Spleen (tissue), 11 donors: ENCODE measurements around the gene PITPNM2. TPM values are rescaled to one million over a fixed set of nuclear protein-coding genes. Genes with fewer than 3 reads are reported as not detected.

Experiments used
- DNase-seq: peaks from one replicate; pipeline ENCODE4 v3.0.0-alpha.2; 2020
- H3K27ac ChIP-seq, 8 donors: fragments of 200-600 bp; sonication (generic) in 7 of 8; 1 replicate in 4 of 8; 2 replicates in 4 of 8; pipeline versions ENCODE4 v1.5.0 to v1.8.0; 2016 to 2021; ENCODE audit warnings: inconsistent platforms in 4 of 8, mild to moderate bottlenecking in 4 of 8, moderate library complexity in 1 of 8
- H3K27me3 ChIP-seq, 7 donors: fragments of 200-600 bp; sonication (generic) in 6 of 7; replicated peaks in 1 of 7; 1 replicate in 4 of 7; 2 replicates in 3 of 7; pipeline versions ENCODE4 v1.5.0 to v1.8.0; 2016 to 2021; ENCODE audit warnings: inconsistent platforms in 3 of 7, mild to moderate bottlenecking in 1 of 7
- H3K36me3 ChIP-seq, 6 donors: fragments of 200-600 bp; sonication (generic) in 5 of 6; 1 replicate in 4 of 6; 2 replicates in 2 of 6; pipeline versions ENCODE4 v1.5.0 to v1.8.0; 2016 to 2021; ENCODE audit warnings: inconsistent platforms in 2 of 6
- H3K4me1 ChIP-seq, 6 donors: fragments of 200-600 bp; sonication (generic) in 5 of 6; 1 replicate in 3 of 6; 2 replicates in 3 of 6; pipeline versions ENCODE4 v1.5.0 to v1.8.0; 2016 to 2021; ENCODE audit warnings: inconsistent platforms in 3 of 6
- H3K4me3 ChIP-seq, 8 donors: fragments of 200-600 bp; sonication (generic) in 7 of 8; 1 replicate in 4 of 8; 2 replicates in 4 of 8; pipeline versions ENCODE4 v1.5.0 to v1.8.0; 2016 to 2021; ENCODE audit warnings: inconsistent platforms in 4 of 8, mild to moderate bottlenecking in 4 of 8, moderate library complexity in 2 of 8
- H3K9me3 ChIP-seq, 8 donors: fragments of 200-600 bp; sonication (generic) in 7 of 8; 1 replicate in 4 of 8; 2 replicates in 4 of 8; pipeline versions ENCODE4 v1.5.0 to v1.8.0; 2016 to 2021; ENCODE audit warnings: inconsistent platforms in 4 of 8
- CTCF ChIP-seq, 11 experiments: fragments of 200-600 bp in 7 of 11; fragments of 450-650 bp in 4 of 11; sonication (generic) in 4 of 11; IDR thresholded peaks in 8 of 11; conservative IDR thresholded peaks in 3 of 11; 1 replicate in 7 of 11; 2 replicates in 4 of 11; pipeline versions ENCODE4 v1.4.0 to v1.8.0; 2016 to 2021; ENCODE audit warnings: antibody characterized with exemption in 11 of 11, inconsistent platforms in 4 of 11, mild to moderate bottlenecking in 1 of 11
- POLR2A ChIP-seq, 3 donors: fragments of 450-650 bp; IDR thresholded peaks; one replicate each; pipeline ENCODE4 v1.5.1; 2017; ENCODE audit warnings: antibody characterized with exemption in 3 of 3, mild to moderate bottlenecking in 1 of 3
- POLR2AphosphoS5 ChIP-seq, 3 donors: sonication (generic); formaldehyde crosslinking; IDR thresholded peaks; one replicate each; pipeline ENCODE4 v1.5.1; 2017; ENCODE audit warnings: antibody characterized with exemption in 3 of 3
- WGBS, 5 donors: extraction: QIAGEN DNeasy Blood & Tissue Kit in 3 of 5; methylation state at CpG; one replicate each; pipeline versions ENCODE4 v1.1.5 to v1.1.7; 2013 to 2018; 5-methylcytosine and 5-hydroxymethylcytosine counted together
- intact Hi-C: fragments of 100-400 bp; cut with DNase I; formaldehyde crosslinking; loops from one replicate; pipeline ENCODE4 v1.15.0; 2023; ENCODE audit warnings: low total_unique reads
- polyA plus RNA-seq, 3 donors: library from polyadenylated mRNA; stranded (reverse); fragments of 200-250 nt; gene quantifications; one replicate each; pipeline ENCODE4 v1.2.1, GENCODE V29; 2013
- total RNA-seq, 7 donors: library from RNA; depleted of rRNA in 3 of 7; stranded (reverse); fragments of >200 nt in 3 of 7; fragmentation: NEBNext Ultra II Directional in 4 of 7; extraction: Animal tissue kit (Norgen Biotek cat#: 25700) in 4 of 7; gene quantifications; one replicate each; pipeline versions ENCODE4 v1.1.0 to v1.2.1, GENCODE V29; 2016 to 2021
- donor health status: healthy with polysubstance abuse.
- donor health status: DM: no; HTN: no; CAD: no; lungs with moderate emphysema.
- donor health status: DM: no; HTN: no; CAD: no.
- donor health status: Bipolar disorder and iron deficiency.
- donor health status: healthy.
- donor health status: DM: no; HTN: no; CAD: no.
- donor health status: DM: yes; HTN: yes; CAD: no.

Gene PITPNM2
- total and polyA plus RNA-seq, 10 donors, result 2.2 to 23.7 (median 7.3) TPM

- no peak overlapping the region for H3K4me3 ChIP-seq
- TF ChIP-seq CTCF (IDR thresholded peaks at IDR 0.05 in 8 of 11, conservative IDR thresholded peaks at IDR 0.05 in 3 of 11), result no peak
- no peak for DNase-seq
- peaks cover 3 to 99% (median 55%) of the 10 kb centered on the region in 6 donors for H3K36me3 ChIP-seq
- WGBS, 5 donors, result 86 to 93% (median 90%) methylated on average over 4 of the region's 4 CpGs
- no peaks in the 10 kb centered on the region for H3K9me3 ChIP-seq
- H3K27me3 ChIP-seq, result no peaks in the 10 kb centered on the region
- intact Hi-C loops, result no loop called here
- no peak overlapping the region for H3K27ac ChIP-seq
- no peaks in the 10 kb centered on the region for H3K4me1 ChIP-seq
These were observed 29.3 kb upstream of the PITPNM2 start for GRCh38 chr12:123180171-123180570.

GRCh38 chr12:123171967-123172366 is 21.1 kb upstream of the PITPNM2 start:
- H3K27me3 ChIP-seq, result no peaks in the 10 kb centered on the region
- no peaks in the 10 kb centered on the region for H3K4me1 ChIP-seq
- no peak overlapping the region for H3K27ac ChIP-seq
- no peak for TF ChIP-seq CTCF (IDR thresholded peaks at IDR 0.05 in 8 of 11, conservative IDR thresholded peaks at IDR 0.05 in 3 of 11)
- intact Hi-C loops, result no loop called here
- no peak for DNase-seq
- no peaks in the 10 kb centered on the region for H3K9me3 ChIP-seq
- no peak overlapping the region for H3K4me3 ChIP-seq
- 70 to 96% (median 75%) methylated on average over 5 of the region's 5 CpGs for WGBS, 5 donors
- peaks cover 0 to 88% (median 17%) of the 10 kb centered on the region in 6 donors for H3K36me3 ChIP-seq

GRCh38 chr12:123167329-123167728 is 16.4 kb upstream of the PITPNM2 start:
- Histone ChIP-seq H3K27me3 (no peaks in the 10 kb centered on the region), H3K36me3 (peaks cover 0 to 88% (median 35%) of the 10 kb centered on the region in 6 donors), H3K4me3 (no peak overlapping the region), H3K27ac (no peak overlapping the region), H3K4me1 (no peaks in the 10 kb centered on the region), H3K9me3 (no peaks in the 10 kb centered on the region)
- intact Hi-C loops, result no loop called here
- TF ChIP-seq POLR2A (IDR thresholded peaks at IDR 0.05) (no peak), POLR2AphosphoS5 (IDR thresholded peaks at IDR 0.05) (no peak), CTCF (IDR thresholded peaks at IDR 0.05 in 8 of 11, conservative IDR thresholded peaks at IDR 0.05 in 3 of 11) (no peak)
- WGBS, 5 donors, result 44 to 95% (median 48%) methylated on average over 2 of the region's 2 CpGs
- no peak for DNase-seq

- Histone ChIP-seq H3K27ac (no peak overlapping the region), H3K36me3 (peaks cover 0 to 88% (median 40%) of the 10 kb centered on the region in 6 donors), H3K9me3 (no peaks in the 10 kb centered on the region), H3K27me3 (no peaks in the 10 kb centered on the region), H3K4me1 (no peaks in the 10 kb centered on the region), H3K4me3 (no peak overlapping the region)
- WGBS, 5 donors, result 87 to 96% (median 94%) methylated on average over 4 of the region's 4 CpGs
- intact Hi-C loops, result no loop called here
- no peak for DNase-seq
- TF ChIP-seq CTCF (IDR thresholded peaks at IDR 0.05 in 8 of 11, conservative IDR thresholded peaks at IDR 0.05 in 3 of 11) (no peak), POLR2AphosphoS5 (IDR thresholded peaks at IDR 0.05) (no peak), POLR2A (IDR thresholded peaks at IDR 0.05) (no peak)
These were observed 14.6 kb upstream of the PITPNM2 start for GRCh38 chr12:123165537-123165936.
